ENCODE measurements around the gene TRMT61A. TPM values are rescaled to one million over a fixed set of nuclear protein-coding genes. Genes with fewer than 3 reads are reported as not detected.

Gene TRMT61A
- total RNA-seq, 2 experiments from 2014 or later, result 7.3 to 9.6 TPM

GRCh38 chr14:103568952-103569351 is 40.0 kb downstream of the TRMT61A start:
- DNase-seq (no peak), ATAC-seq (no peak)
- Mint-ChIP-seq H3K4me3 (no peak overlapping the region), H3K9me3 (ENCODE audit: low read depth) (no peaks in the 10 kb centered on the region), H3K4me1 (peaks cover 15% of the 10 kb centered on the region), H3K27ac (no peak overlapping the region), H3K27me3 (no peaks in the 10 kb centered on the region), H3K36me3 (peaks cover 2% of the 10 kb centered on the region)
- CTCF ChIA-PET, result interaction anchor here (0.9 to 1.2 kb wide), 3 partner anchors 111 to 341 kb away, joined by 3 read pairs; no protein-coding TSS in a partner anchor

- H3K4me3 Mint-ChIP-seq, result no peak overlapping the region
- peaks cover 11% of the 10 kb centered on the region for H3K4me1 Mint-ChIP-seq
- peaks cover 4% of the 10 kb centered on the region for H3K36me3 Mint-ChIP-seq
- H3K9me3 Mint-ChIP-seq (ENCODE audit: low read depth), result no peaks in the 10 kb centered on the region
- H3K27me3 Mint-ChIP-seq, result no peaks in the 10 kb centered on the region
- no peak overlapping the region for H3K27ac Mint-ChIP-seq
- no peak for DNase-seq
- CTCF ChIA-PET, result interaction anchor here (0.9 to 1.2 kb wide), 3 partner anchors 110 to 341 kb away, joined by 3 read pairs; no protein-coding TSS in a partner anchor
- ATAC-seq, result no peak
Observed at GRCh38 chr14:103569408-103569807, 40.4 kb downstream of the TRMT61A start.

- no peak for DNase-seq
- no peak overlapping the region for H3K27ac Mint-ChIP-seq
- no peaks in the 10 kb centered on the region for H3K9me3 Mint-ChIP-seq (ENCODE audit: low read depth)
- no peak for ATAC-seq
- H3K4me1 Mint-ChIP-seq, result no peaks in the 10 kb centered on the region
- peaks cover 9% of the 10 kb centered on the region for H3K36me3 Mint-ChIP-seq
- no peak overlapping the region for H3K4me3 Mint-ChIP-seq
- H3K27me3 Mint-ChIP-seq, result no peaks in the 10 kb centered on the region
- CTCF ChIA-PET, result interaction anchor here (0.5 to 0.7 kb wide), 2 partner anchors 18 to 29 kb away, joined by 3 to 4 read pairs; no protein-coding TSS in a partner anchor
Observed at GRCh38 chr14:103574104-103574503, 45.1 kb downstream of the TRMT61A start.

GRCh38 chr14:103574707-103575285 is 45.8 kb downstream of the TRMT61A start:
- CTCF ChIA-PET, result interaction anchor here (0.8 to 1.2 kb wide), 2 partner anchors 75 to 141 kb away, joined by 3 read pairs; partner anchors contain the start of genes XRCC3 and ZFYVE21
- Mint-ChIP-seq H3K9me3 (ENCODE audit: low read depth) (no peaks in the 10 kb centered on the region), H3K27ac (no peak overlapping the region), H3K27me3 (no peaks in the 10 kb centered on the region), H3K4me1 (no peaks in the 10 kb centered on the region), H3K36me3 (peaks cover 9% of the 10 kb centered on the region), H3K4me3 (no peak overlapping the region)
- ATAC-seq, result no peak
- no peak for DNase-seq

- Mint-ChIP-seq H3K9me3 (ENCODE audit: low read depth) (no peaks in the 10 kb centered on the region), H3K4me1 (no peaks in the 10 kb centered on the region), H3K4me3 (no peak overlapping the region), H3K27ac (no peak overlapping the region), H3K36me3 (peaks cover 9% of the 10 kb centered on the region), H3K27me3 (no peaks in the 10 kb centered on the region)
- DNase-seq (no peak), ATAC-seq (no peak)
- CTCF ChIA-PET, result interaction anchor here (1.1 to 1.3 kb wide), 3 partner anchors 12 to 139 kb away, joined by 3 read pairs; partner anchors contain the start of genes XRCC3 and ZFYVE21
Observed at GRCh38 chr14:103576371-103577024, 47.5 kb downstream of the TRMT61A start.

- Mint-ChIP-seq H3K27ac (no peak overlapping the region), H3K27me3 (no peaks in the 10 kb centered on the region), H3K9me3 (ENCODE audit: low read depth) (no peaks in the 10 kb centered on the region), H3K36me3 (peaks cover 6% of the 10 kb centered on the region), H3K4me3 (no peak overlapping the region), H3K4me1 (no peaks in the 10 kb centered on the region)
- no peak for ATAC-seq
- CTCF ChIA-PET, result no interaction called here
- DNase-seq, result no peak
Observed at GRCh38 chr14:103578401-103579075, 49.5 kb downstream of the TRMT61A start.

GRCh38 chr14:103581206-103581605 is 52.2 kb downstream of the TRMT61A start:
- no peaks in the 10 kb centered on the region for H3K9me3 Mint-ChIP-seq (ENCODE audit: low read depth)
- no peak for DNase-seq
- no peaks in the 10 kb centered on the region for H3K36me3 Mint-ChIP-seq
- CTCF ChIA-PET, result interaction anchor here (0.9 kb wide), 1 partner anchor 17 kb away, joined by 3 read pairs; no protein-coding TSS in a partner anchor
- H3K27ac Mint-ChIP-seq, result no peak overlapping the region
- no peak overlapping the region for H3K4me3 Mint-ChIP-seq
- no peak for ATAC-seq
- H3K4me1 Mint-ChIP-seq, result no peaks in the 10 kb centered on the region
- H3K27me3 Mint-ChIP-seq, result no peaks in the 10 kb centered on the region

GRCh38 chr14:103581954-103582703 is 53.1 kb downstream of the TRMT61A start:
- no peak for ATAC-seq
- H3K27me3 Mint-ChIP-seq, result no peaks in the 10 kb centered on the region
- CTCF ChIA-PET, result no interaction called here
- H3K27ac Mint-ChIP-seq, result no peak overlapping the region
- H3K4me1 Mint-ChIP-seq, result no peaks in the 10 kb centered on the region
- no peaks in the 10 kb centered on the region for H3K36me3 Mint-ChIP-seq
- no peak overlapping the region for H3K4me3 Mint-ChIP-seq
- DNase-seq, result no peak
- H3K9me3 Mint-ChIP-seq (ENCODE audit: low read depth), result no peaks in the 10 kb centered on the region

- DNase-seq (no peak), ATAC-seq (no peak)
- Mint-ChIP-seq H3K4me3 (no peak overlapping the region), H3K36me3 (no peaks in the 10 kb centered on the region), H3K27me3 (no peaks in the 10 kb centered on the region), H3K9me3 (ENCODE audit: low read depth) (no peaks in the 10 kb centered on the region), H3K4me1 (no peaks in the 10 kb centered on the region), H3K27ac (no peak overlapping the region)
- CTCF ChIA-PET, result no interaction called here
Observed at GRCh38 chr14:103584326-103584915, 55.4 kb downstream of the TRMT61A start.

Other genes starting within 250 kb of the TRMT61A start
- gene EIF5, start 195.0 kb upstream of the TRMT61A start, total RNA-seq, result 100 to 1,000 TPM; 187 to 255 TPM
- gene MARK3, start 143.8 kb upstream of the TRMT61A start, total RNA-seq, result 10 to 100 TPM; 79.9 to 88.5 TPM
- gene CKB, start 6.4 kb upstream of the TRMT61A start, total RNA-seq, result 1 to 10 TPM; 1.2 to 6.1 TPM
- 10 to 100 TPM; 29.9 to 32.3 TPM for gene BAG5, start 33.5 kb downstream of the TRMT61A start, total RNA-seq
- gene COA8, start 33.8 kb downstream of the TRMT61A start, total RNA-seq, result 10 to 100 TPM; 29.1 to 33.5 TPM
- 100 to 1,000 TPM; 171 to 206 TPM for gene KLC1, start 100.0 kb downstream of the TRMT61A start, total RNA-seq
- 10 to 100 TPM; 64.3 to 68.8 TPM for gene XRCC3, start 186.3 kb downstream of the TRMT61A start, total RNA-seq
- 10 to 100 TPM; 17.4 to 18.6 TPM for gene ZFYVE21, start 186.6 kb downstream of the TRMT61A start, total RNA-seq

Data from activated CD8-positive, alpha-beta memory T cell treated with anti-CD3 and anti-CD28 coated beads, Interleukin-2, amount 10 ng/mL, durations not matched to agents 7 days and 5 days (primary cell).